ENCODE results near the gene TEX22.

TEX22 gene

DNA sequence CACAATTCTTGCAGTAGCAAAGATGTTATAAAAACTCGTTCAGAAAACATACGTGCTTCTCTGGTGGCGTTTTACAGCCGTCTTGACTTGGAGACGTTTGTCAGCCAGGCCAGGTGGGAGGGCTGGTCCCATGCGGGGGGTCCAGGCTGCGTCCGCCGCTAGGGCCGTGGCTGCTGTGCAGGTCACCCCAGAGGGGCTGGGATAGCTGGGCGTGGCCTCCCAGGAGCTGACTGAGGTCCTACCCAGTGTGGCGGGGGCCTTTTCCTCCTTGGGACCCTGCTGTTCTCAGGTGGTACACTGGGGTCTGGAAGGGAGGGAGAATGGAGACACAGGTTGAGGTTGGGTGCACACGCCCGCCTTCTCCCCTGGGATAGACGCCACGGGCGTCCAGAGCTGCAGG is 46.5 kb downstream of the TEX22 start:
- no peak for FAIRE-seq

GRCh38 chr14:105445290-105445689 is 47.0 kb downstream of the TEX22 start:
- no peak for FAIRE-seq

GRCh38 chr14:105445901-105446845 is 47.8 kb downstream of the TEX22 start:
- FAIRE-seq = no peak

GRCh38 chr14:105446971-105447370 is 48.6 kb downstream of the TEX22 start:
- FAIRE-seq = no peak

GRCh38 chr14:105447651-105448640 is 49.6 kb downstream of the TEX22 start:
- no peak for FAIRE-seq

- FAIRE-seq = no peak
These were observed 50.4 kb downstream of the TEX22 start for GRCh38 chr14:105448706-105449111.

- FAIRE-seq = no peak
These were observed 51.2 kb downstream of the TEX22 start for GRCh38 chr14:105449276-105450122.

DNA sequence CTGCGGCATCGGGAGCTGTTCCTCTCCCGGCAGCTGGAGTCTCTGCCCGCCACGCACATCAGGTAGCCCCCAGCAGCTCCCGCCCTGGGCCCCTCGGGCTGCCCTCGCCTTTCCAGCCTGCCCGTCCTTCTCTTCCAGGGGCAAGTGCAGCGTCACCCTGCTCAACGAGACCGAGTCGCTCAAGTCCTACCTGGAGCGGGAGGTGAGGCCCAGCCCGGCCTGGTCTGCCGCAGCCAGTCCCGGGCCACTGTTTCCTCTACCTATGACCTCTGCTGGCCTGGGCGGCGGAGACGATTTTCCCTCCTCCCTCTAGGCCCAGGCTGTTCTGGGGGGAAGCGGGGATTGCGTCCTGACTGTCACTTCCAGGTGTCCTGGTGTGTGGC is 51.8 kb downstream of the TEX22 start:
- FAIRE-seq = no peak

GRCh38 chr14:105450864-105451720 is 52.8 kb downstream of the TEX22 start:
- no peak for FAIRE-seq

DNA sequence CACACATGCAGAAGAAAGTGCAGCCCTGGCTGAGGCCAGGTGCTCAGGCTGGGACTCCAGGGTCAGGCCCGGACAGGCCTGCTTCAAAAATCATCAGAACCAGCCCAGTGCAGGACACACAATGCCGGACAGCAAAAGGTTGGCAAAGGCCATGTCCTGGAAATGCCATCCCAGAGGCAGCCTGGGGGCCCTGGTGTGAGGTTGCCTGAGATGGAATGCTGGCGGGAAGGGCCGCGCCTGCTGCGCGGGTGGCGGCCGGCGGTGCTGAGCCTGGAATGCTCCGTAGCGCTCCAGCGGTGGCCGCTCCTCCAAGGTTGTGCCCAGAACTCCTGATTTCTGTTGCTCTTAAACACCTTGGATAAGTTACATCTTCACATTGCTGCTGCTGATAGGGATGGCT is 54.6 kb downstream of the TEX22 start:
- FAIRE-seq = no peak

- no peak for FAIRE-seq
These were observed 55.5 kb downstream of the TEX22 start for GRCh38 chr14:105453847-105454246.

GRCh38 chr14:105455086-105455640 is 56.8 kb downstream of the TEX22 start:
- no peak for FAIRE-seq

DNA sequence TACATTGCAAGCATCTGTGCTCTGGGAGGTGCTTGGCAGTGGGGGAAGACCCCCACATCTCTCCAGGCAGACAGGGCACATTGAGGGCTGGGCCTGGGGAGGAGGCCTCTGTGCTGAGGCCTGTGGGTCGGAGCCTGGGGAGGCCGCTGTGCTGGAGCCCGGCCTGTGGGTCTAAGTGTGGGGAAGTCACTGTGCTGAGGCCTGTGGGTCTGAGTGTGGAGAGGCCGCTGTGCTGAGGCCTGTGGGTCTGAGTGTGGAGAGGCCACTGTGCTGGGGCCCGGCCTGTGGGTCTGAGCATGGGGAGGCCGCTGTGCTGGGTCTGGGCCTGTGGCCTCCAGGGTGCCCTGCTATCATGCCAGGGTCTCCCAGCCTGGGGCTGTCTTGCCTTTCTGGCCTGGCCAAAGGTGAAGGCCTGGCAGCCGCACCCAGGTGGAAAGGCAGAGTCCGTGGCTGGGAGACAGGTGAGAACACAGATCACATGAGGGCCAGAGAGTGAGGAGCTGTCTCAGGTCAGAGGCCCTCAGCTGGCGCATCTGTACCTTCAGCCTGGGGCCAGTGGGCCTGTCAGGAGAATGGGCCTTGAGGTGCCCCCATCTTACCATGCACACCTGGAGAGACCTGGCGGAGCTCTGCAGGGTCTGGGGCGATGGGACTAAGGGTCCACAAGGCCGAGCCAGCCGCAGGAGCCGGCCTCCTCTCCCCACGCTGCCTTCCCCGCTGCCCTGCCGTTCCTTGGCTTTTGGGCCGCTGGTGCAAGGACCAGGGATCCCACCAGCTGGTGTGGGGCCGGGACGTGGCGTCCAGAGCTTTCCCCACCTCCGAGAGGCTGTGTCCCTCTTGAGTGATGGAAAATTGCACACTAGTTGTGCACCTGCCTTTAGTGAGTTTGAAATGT is 57.7 kb downstream of the TEX22 start:
- no peak for FAIRE-seq

DNA sequence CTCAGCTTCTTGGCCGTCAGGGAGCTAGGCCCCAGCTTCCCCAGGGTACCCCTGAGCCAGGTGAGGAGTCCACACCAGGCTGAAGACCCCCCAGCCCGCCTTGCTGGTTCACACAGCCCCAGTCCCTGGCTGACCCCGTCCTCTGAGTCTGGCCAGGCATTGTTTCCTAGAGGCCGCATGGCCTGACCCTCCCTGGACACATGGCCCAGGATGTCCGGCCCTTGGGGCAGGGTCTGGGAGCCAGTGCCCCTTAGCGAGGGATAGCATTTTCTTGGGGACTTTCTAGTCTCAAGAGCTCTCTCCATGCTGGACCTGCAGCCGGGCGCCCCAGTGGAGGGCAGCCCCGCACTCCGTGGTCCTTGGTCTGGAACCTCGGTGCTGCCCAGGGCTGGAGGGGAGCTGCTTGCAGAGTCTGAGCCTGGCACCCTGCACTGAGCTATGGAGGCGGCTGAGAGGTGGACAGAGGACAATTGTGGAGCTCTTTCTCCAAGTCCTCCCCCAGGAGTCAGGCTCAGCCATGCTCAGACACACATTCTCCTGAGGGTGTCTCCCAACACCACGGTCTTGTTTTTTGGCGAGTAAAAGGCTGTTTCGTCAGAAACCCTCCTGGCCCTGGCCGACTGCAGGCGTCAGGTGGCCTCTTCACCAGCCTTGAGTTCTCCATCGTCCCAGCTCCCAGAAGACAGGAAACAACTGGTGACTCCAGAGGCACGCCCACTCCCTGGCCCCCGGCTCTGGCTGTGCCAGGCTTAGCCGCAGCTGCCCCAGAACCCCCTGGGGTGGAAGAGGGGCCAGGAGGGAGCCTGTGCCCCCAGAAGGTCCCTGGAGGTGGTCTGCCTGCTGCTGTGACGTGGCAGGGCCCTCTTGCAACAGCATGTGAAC is 58.6 kb downstream of the TEX22 start:
- FAIRE-seq = no peak

DNA sequence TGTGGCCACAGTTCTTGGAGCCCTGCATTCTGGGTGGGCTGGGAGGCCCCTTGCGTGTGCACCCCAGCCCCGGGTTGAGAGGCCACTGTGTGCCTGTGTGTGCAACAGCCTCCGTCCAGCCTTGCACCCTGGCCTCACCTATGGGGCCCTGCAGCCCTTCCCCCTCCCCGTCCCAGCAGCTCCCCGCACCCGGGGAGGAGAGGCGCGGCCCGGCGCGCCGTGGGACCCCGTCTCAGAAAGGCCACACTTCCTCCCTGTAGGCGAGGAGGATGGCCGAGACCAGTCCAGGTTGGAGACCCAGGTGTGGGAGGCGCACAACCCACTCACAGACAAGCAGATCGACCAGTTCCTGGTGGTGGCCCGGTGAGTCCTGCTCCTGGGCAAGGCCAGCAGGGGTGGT is 59.7 kb downstream of the TEX22 start:
- no peak for FAIRE-seq

DNA sequence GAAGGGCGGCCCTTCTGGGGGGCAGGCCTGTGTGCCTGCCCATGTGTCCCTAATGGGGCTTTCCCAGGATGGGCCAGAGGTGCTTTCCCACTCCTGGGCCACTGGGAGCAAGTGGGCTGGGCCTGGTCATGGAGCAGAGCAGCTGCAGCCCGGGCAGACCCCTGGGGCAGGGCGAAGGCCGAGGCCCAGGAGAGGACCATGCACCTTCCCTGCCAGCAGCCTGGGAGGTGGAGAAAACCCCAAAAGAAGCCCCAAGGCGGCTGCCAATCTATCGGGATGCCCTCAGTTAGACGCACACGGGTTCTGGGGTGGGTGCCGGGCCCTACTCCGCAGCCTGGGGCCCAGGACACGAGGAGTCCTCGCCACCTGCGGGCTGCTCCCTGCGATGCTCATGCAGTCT is 60.2 kb downstream of the TEX22 start:
- no peak for FAIRE-seq

GRCh38 chr14:105460116-105460515 is 61.8 kb downstream of the TEX22 start:
- FAIRE-seq = no peak

DNA sequence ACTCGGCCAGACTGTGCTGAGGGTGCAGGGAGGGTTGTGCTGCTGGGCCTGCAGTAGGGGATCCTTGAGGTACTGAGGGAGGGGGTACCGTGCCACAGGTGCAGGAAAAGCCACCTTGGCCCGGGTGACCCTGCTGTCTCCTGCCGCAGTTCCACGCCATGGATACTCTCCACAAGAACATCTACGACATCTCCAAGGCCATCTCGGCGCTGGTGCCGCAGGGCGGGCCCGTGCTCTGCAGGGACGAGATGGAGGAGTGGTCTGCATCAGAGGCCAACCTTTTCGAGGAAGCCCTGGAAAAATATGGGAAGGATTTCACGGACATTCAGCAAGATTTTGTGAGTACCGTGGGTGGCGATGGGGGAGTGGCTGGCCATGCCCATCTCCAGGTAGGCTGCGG is 62.3 kb downstream of the TEX22 start:
- FAIRE-seq = no peak

DNA sequence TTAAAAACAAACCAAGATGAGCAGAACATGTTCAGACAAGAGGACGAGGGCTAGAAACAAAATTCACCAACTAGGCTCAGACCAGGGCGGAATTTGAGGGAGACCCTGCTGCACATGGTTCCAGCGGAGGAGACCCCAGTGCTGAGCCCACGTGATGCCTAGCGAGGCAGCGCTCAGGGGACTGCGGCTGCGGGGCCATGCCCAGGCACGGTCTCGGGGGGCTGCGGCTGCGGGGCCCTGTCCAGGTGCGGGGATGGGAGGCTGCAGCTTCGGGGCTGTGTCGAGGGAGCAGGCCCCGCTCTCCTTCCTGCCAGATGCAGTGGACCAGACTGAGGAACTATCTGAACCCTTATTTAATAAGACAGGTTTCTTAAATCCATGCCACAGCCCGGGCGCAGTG is 63.6 kb downstream of the TEX22 start:
- no peak for FAIRE-seq
